Neural cell (in vitro differentiated cells): ENCODE measurements around the gene BCL2. TPM values are rescaled to one million over a fixed set of nuclear protein-coding genes. Genes with fewer than 3 reads are reported as not detected.

Experiments used
- H2AFZ ChIP-seq: fragments of 200-600, 300-800 bp; sonication (generic), shearing (Covaris generic); 2 replicates; pipeline ENCODE4 v1.6.0; 2014; ENCODE audit warnings: low read depth, mild to moderate bottlenecking, antibody characterized with exemption, low read length, moderate library complexity
- H3F3A ChIP-seq: fragments of 200-600 bp; shearing (Covaris generic); 2 replicates; pipeline ENCODE4 v1.6.1; 2016; ENCODE audit warnings: mild to moderate bottlenecking, moderate library complexity, mixed read lengths, antibody characterized with exemption, low read length; ENCODE audit not compliant: insufficient read depth, poor library complexity, severe bottlenecking
- H3K27ac ChIP-seq: fragments of 200-600, 300-800 bp; sonication (generic), shearing (Covaris generic); 2 replicates; pipeline ENCODE4 v1.5.1; 2014; ENCODE audit warnings: mild to moderate bottlenecking, low read length, moderate library complexity
- H3K27me3 ChIP-seq: fragments of 300-800, 200-600 bp; sonication (generic), shearing (Covaris generic); 2 replicates; pipeline ENCODE4 v1.6.0; 2014; ENCODE audit warnings: mild to moderate bottlenecking, low read depth, low read length, moderate library complexity; ENCODE audit not compliant: insufficient read depth
- H3K36me3 ChIP-seq: fragments of 300-800, 200-600 bp; sonication (generic), shearing (Covaris generic); 2 replicates; pipeline ENCODE4 v1.5.1; 2014; ENCODE audit warnings: mild to moderate bottlenecking, antibody characterized with exemption, low read length, moderate library complexity; ENCODE audit not compliant: insufficient read depth
- H3K4me2 ChIP-seq: fragments of 300-800, 200-600 bp; sonication (generic), shearing (Covaris generic); 2 replicates; pipeline ENCODE4 v1.6.0; 2014; ENCODE audit warnings: mild to moderate bottlenecking, low read length
- H3K4me3 ChIP-seq: fragments of 300-800, 200-600 bp; sonication (generic), shearing (Covaris generic); 2 replicates; pipeline ENCODE4 v1.5.1; 2014; ENCODE audit warnings: mild to moderate bottlenecking, low read length, moderate library complexity
- H3K79me2 ChIP-seq: fragments of 200-600 bp; shearing (Covaris generic); replicated peaks from 2 replicates; pipeline ENCODE4 v1.6.0; 2014; ENCODE audit warnings: mild to moderate bottlenecking, low read length, moderate library complexity; ENCODE audit not compliant: insufficient read depth
- H3K9ac ChIP-seq: fragments of 300-800, 200-600 bp; sonication (generic), shearing (Covaris generic); 2 replicates; pipeline ENCODE4 v1.6.1; 2016; ENCODE audit warnings: mild to moderate bottlenecking, low read length, mixed read lengths
- H3K9me2 ChIP-seq: fragments of 200-600 bp; shearing (Covaris generic); 2 replicates; pipeline ENCODE4 v1.6.1; 2016; ENCODE audit warnings: mild to moderate bottlenecking, low read length, mixed read lengths; ENCODE audit not compliant: insufficient read depth
- H3K9me3 ChIP-seq: fragments of 200-600, 300-800 bp; sonication (generic), shearing (Covaris generic); 2 replicates; pipeline ENCODE4 v1.6.1; 2016; ENCODE audit warnings: mild to moderate bottlenecking, mixed run types, low read length, moderate library complexity, mixed read lengths
- H4K20me1 ChIP-seq: fragments of 200-600 bp; shearing (Covaris generic); 2 replicates; pipeline ENCODE4 v1.6.1; 2016; ENCODE audit warnings: mild to moderate bottlenecking, mixed run types; ENCODE audit not compliant: insufficient read depth
- CTCF ChIP-seq: fragments of 450-650 bp; IDR thresholded peaks from 2 replicates; pipeline ENCODE4 v1.5.1; 2014; ENCODE audit warnings: antibody characterized with exemption, mild to moderate bottlenecking, moderate library complexity; ENCODE audit not compliant: poor library complexity, severe bottlenecking
- EP300 ChIP-seq: fragments of 450-650 bp; conservative IDR thresholded peaks from 2 replicates; pipeline ENCODE4 v1.6.1; 2014; ENCODE audit warnings: antibody characterized with exemption, mild to moderate bottlenecking, moderate library complexity; ENCODE audit not compliant: poor library complexity, severe bottlenecking
- EZH2 ChIP-seq: fragments of 200-600, 300-800 bp; shearing (Covaris generic), sonication (generic); IDR thresholded peaks from 2 replicates; pipeline ENCODE4 v1.6.1; 2014; ENCODE audit warnings: antibody characterized with exemption, low read length, borderline replicate concordance, mild to moderate bottlenecking; ENCODE audit not compliant: insufficient read depth, poor library complexity, severe bottlenecking
- MXI1 ChIP-seq: fragments of 450-650 bp; conservative IDR thresholded peaks from 2 replicates; pipeline ENCODE4 v1.6.1; 2014; ENCODE audit warnings: antibody characterized with exemption, mild to moderate bottlenecking; ENCODE audit not compliant: poor library complexity, severe bottlenecking
- POLR2AphosphoS5 ChIP-seq: IDR thresholded peaks from 2 replicates; pipeline ENCODE4 v1.6.1; 2012
- RAD21 ChIP-seq: fragments of 450-650 bp; conservative IDR thresholded peaks from 2 replicates; pipeline ENCODE4 v1.6.1; 2014; ENCODE audit warnings: antibody characterized with exemption, mild to moderate bottlenecking, moderate library complexity
- SMC3 ChIP-seq: fragments of 450-650 bp; conservative IDR thresholded peaks from 2 replicates; pipeline ENCODE4 v1.6.1; 2014; ENCODE audit warnings: antibody characterized with exemption, mild to moderate bottlenecking, moderate library complexity; ENCODE audit not compliant: poor library complexity
- TAF1 ChIP-seq: IDR thresholded peaks from 2 replicates; pipeline ENCODE4 v1.6.1; 2012; ENCODE audit warnings: low read depth
- polyA plus RNA-seq: library from polyadenylated mRNA; depleted of rRNA; stranded (reverse); fragments of >200 nt; gene quantifications from 2 replicates; pipeline ENCODE4 v1.2.3, GENCODE V29; 2014
- TF ChIP-seq, protein P1 (sequence below): IDR thresholded peaks from 2 replicates; pipeline ENCODE4 v1.6.1; 2012; ENCODE audit warnings: borderline replicate concordance

Gene BCL2
- polyA plus RNA-seq, 1 donor from 2014 or later: 3.4 TPM

DNA sequence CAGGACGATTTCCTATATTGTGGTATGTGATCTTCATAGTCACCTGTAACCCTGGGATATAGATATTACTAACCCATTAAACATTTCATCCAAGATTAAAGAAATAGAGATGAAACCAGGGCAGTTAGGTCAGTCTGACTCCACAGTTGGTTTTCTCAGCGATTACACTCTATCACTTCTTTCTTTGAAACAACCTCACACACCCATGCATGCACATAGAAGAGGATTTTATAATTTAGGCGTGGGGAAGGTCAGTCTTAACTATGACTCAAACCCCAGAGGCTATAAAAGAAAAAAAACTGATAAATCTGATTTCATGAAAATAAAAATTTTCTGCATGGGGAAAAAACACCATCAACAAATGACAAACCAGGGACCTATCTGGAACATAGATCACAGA lies 54.2 kb downstream of the BCL2 start:
- no peaks in the 10 kb centered on the region for H4K20me1 ChIP-seq
- H3F3A ChIP-seq: no peaks in the 10 kb centered on the region
- H3K27me3 ChIP-seq: no peaks in the 10 kb centered on the region
- TF ChIP-seq MXI1 (no peak), POLR2AphosphoS5 (no peak), TAF1 (no peak), CTCF (no peak), EZH2 (no peak), SMC3 (no peak), EP300 (no peak), RAD21 (no peak)
- TF ChIP-seq, protein P1, sequence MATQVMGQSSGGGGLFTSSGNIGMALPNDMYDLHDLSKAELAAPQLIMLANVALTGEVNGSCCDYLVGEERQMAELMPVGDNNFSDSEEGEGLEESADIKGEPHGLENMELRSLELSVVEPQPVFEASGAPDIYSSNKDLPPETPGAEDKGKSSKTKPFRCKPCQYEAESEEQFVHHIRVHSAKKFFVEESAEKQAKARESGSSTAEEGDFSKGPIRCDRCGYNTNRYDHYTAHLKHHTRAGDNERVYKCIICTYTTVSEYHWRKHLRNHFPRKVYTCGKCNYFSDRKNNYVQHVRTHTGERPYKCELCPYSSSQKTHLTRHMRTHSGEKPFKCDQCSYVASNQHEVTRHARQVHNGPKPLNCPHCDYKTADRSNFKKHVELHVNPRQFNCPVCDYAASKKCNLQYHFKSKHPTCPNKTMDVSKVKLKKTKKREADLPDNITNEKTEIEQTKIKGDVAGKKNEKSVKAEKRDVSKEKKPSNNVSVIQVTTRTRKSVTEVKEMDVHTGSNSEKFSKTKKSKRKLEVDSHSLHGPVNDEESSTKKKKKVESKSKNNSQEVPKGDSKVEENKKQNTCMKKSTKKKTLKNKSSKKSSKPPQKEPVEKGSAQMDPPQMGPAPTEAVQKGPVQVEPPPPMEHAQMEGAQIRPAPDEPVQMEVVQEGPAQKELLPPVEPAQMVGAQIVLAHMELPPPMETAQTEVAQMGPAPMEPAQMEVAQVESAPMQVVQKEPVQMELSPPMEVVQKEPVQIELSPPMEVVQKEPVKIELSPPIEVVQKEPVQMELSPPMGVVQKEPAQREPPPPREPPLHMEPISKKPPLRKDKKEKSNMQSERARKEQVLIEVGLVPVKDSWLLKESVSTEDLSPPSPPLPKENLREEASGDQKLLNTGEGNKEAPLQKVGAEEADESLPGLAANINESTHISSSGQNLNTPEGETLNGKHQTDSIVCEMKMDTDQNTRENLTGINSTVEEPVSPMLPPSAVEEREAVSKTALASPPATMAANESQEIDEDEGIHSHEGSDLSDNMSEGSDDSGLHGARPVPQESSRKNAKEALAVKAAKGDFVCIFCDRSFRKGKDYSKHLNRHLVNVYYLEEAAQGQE: no peak
- no peak overlapping the region for H3K4me3 ChIP-seq
- no peak overlapping the region for H3K27ac ChIP-seq
- H3K4me2 ChIP-seq: no peak overlapping the region
- H3K9me3 ChIP-seq: no peaks in the 10 kb centered on the region
- no peaks in the 10 kb centered on the region for H3K36me3 ChIP-seq
- H3K9ac ChIP-seq: no peak overlapping the region
- H3K9me2 ChIP-seq: no peaks in the 10 kb centered on the region
- H3K79me2 ChIP-seq: no peaks in the 10 kb centered on the region
- no peak overlapping the region for H2AFZ ChIP-seq

GRCh38 chr18:63264871-63265270 lies 54.7 kb downstream of the BCL2 start:
- H3K4me3 ChIP-seq: no peak overlapping the region
- H2AFZ ChIP-seq: no peak overlapping the region
- H4K20me1 ChIP-seq: no peaks in the 10 kb centered on the region
- H3K9me2 ChIP-seq: no peaks in the 10 kb centered on the region
- no peaks in the 10 kb centered on the region for H3F3A ChIP-seq
- no peak overlapping the region for H3K9ac ChIP-seq
- H3K9me3 ChIP-seq: no peaks in the 10 kb centered on the region
- no peaks in the 10 kb centered on the region for H3K36me3 ChIP-seq
- no peaks in the 10 kb centered on the region for H3K79me2 ChIP-seq
- no peak overlapping the region for H3K4me2 ChIP-seq
- H3K27ac ChIP-seq: no peak overlapping the region
- TF ChIP-seq, protein P1: no peak
- no peak for TF ChIP-seq MXI1
- no peak for TF ChIP-seq POLR2AphosphoS5
- no peak for TF ChIP-seq EZH2
- TF ChIP-seq TAF1: no peak
- TF ChIP-seq CTCF: no peak
- no peak for TF ChIP-seq EP300
- TF ChIP-seq SMC3: no peak
- H3K27me3 ChIP-seq: no peaks in the 10 kb centered on the region
